OCI-LY7 (cell line): Measurements from ENCODE around the gene CORO7. TPM values are rescaled to one million over a fixed set of nuclear protein-coding genes. Genes with fewer than 3 reads are reported as not detected.

Experiments used
- BruUV-seq: library from RNA; stranded (reverse); fragments of 400-500 nt; replicated peaks from 2 replicates; lab custom pipeline; 2021; lab: Mats Ljungman, UMichigan
- CTCF ChIA-PET: fragments of 300-600 bp; sonication (Branson Sonifier 250); formaldehyde crosslinking; loops from one replicate; lab custom pipeline; 2022; ENCODE audit warnings: antibody characterized with exemption; ENCODE audit not compliant: unreplicated experiment; lab: Charles Lee
- POLR2A ChIA-PET: fragments of 300-600 bp; sonication (Branson Sonifier 250); formaldehyde crosslinking; loops from one replicate; lab custom pipeline; 2022; ENCODE audit warnings: antibody characterized with exemption; lab: Charles Lee
- DNase-seq: peaks from one replicate; pipeline ENCODE4 v3.0.0-alpha.2; 2015; ENCODE audit warnings: low spot score
- H2AFZ ChIP-seq: fragments of 200-600 bp; sonication (generic), shearing (Covaris generic); 2 replicates; pipeline ENCODE4 v1.6.1; 2014; ENCODE audit warnings: mild to moderate bottlenecking, antibody characterized with exemption, low read length, moderate library complexity
- H3K27ac ChIP-seq: fragments of 200-600 bp; sonication (generic); 2 replicates; pipeline ENCODE4 v1.5.1; 2014; ENCODE audit warnings: mixed run types, low read depth, mild to moderate bottlenecking, moderate library complexity, low read length, inconsistent platforms; ENCODE audit not compliant: poor library complexity, severe bottlenecking
- H3K36me3 ChIP-seq: fragments of 200-600 bp; sonication (generic); 2 replicates; pipeline ENCODE4 v1.6.1; 2014; ENCODE audit warnings: mild to moderate bottlenecking, antibody characterized with exemption, low read length, moderate library complexity, mixed read lengths; ENCODE audit not compliant: insufficient read depth
- H3K4me1 ChIP-seq: fragments of 200-600 bp; sonication (generic); 2 replicates; pipeline ENCODE4 v1.5.1; 2014; ENCODE audit warnings: mild to moderate bottlenecking, low read length; ENCODE audit not compliant: insufficient read depth, poor library complexity, severe bottlenecking
- H3K4me2 ChIP-seq: fragments of 200-600 bp; sonication (generic); 2 replicates; pipeline ENCODE4 v1.6.1; 2014; ENCODE audit warnings: mild to moderate bottlenecking, low read length
- H3K4me3 ChIP-seq: fragments of 200-600 bp; sonication (generic); 2 replicates; pipeline ENCODE4 v1.5.1; 2014; ENCODE audit warnings: mild to moderate bottlenecking, low read depth, low read length; ENCODE audit not compliant: poor library complexity, severe bottlenecking
- H3K79me2 ChIP-seq: fragments of 200-600 bp; sonication (generic); 2 replicates; pipeline ENCODE4 v1.6.1; 2016; ENCODE audit warnings: low read depth, mild to moderate bottlenecking, low read length, moderate library complexity, mixed read lengths; ENCODE audit not compliant: insufficient read depth
- H3K9me2 ChIP-seq: fragments of 200-600 bp; sonication (generic); 2 replicates; pipeline ENCODE4 v1.6.1; 2016; ENCODE audit warnings: mild to moderate bottlenecking, low read length, mixed read lengths; ENCODE audit not compliant: insufficient read depth
- H3K9me3 ChIP-seq: fragments of 200-600 bp; sonication (generic); 2 replicates; pipeline ENCODE4 v1.6.1; 2014; ENCODE audit warnings: mild to moderate bottlenecking, mixed run types, low read length, mixed read lengths
- H4K20me1 ChIP-seq: fragments of 200-600 bp; sonication (generic); 2 replicates; pipeline ENCODE4 v1.6.1; 2014; ENCODE audit warnings: mild to moderate bottlenecking, antibody characterized with exemption, low read length, moderate library complexity, mixed read lengths; ENCODE audit not compliant: insufficient read depth
- CTCF ChIP-seq: fragments of 200-600 bp; sonication (generic); conservative IDR thresholded peaks from 2 replicates; pipeline ENCODE4 v1.5.1; 2014; ENCODE audit warnings: mild to moderate bottlenecking, antibody characterized with exemption, low read length, moderate library complexity, mixed read lengths
- EZH2phosphoT487 ChIP-seq: fragments of 200-600 bp; sonication (generic); IDR thresholded peaks from 2 replicates; pipeline ENCODE4 v1.6.1; 2018; ENCODE audit warnings: low read depth, borderline replicate concordance, mild to moderate bottlenecking, mixed run types, antibody characterized with exemption, low read length, moderate library complexity, mixed read lengths
- intact Hi-C: fragments of 100-400 bp; cut with micrococcal nuclease; formaldehyde crosslinking; loops from one replicate; pipeline ENCODE4 v1.10.0; 2022; ENCODE audit not compliant: unreplicated experiment
- total RNA-seq, 2 experiments: library from RNA; depleted of rRNA in 1 of 2; stranded (reverse); fragments of >200 nt in 1 of 2; shearing (Covaris generic) in 1 of 2; gene quantifications; 2 replicates each; pipeline ENCODE4 v1.2.3, GENCODE V29; 2014 to 2022

Gene CORO7
- total RNA-seq, 2 experiments from 2014 or later = 77.2 to 112 TPM

- Histone ChIP-seq H3K4me2 (no peak overlapping the region), H3K4me1 (peaks cover 5% of the 10 kb centered on the region), H3K36me3 (no peaks in the 10 kb centered on the region), H2AFZ (no peak overlapping the region), H3K4me3 (no peak overlapping the region), H3K9me2 (no peaks in the 10 kb centered on the region), H3K79me2 (no peaks in the 10 kb centered on the region), H3K9me3 (no peaks in the 10 kb centered on the region), H3K27ac (no peak overlapping the region), H4K20me1 (no peaks in the 10 kb centered on the region)
- POLR2A ChIA-PET = no interaction called here
- no peak for DNase-seq
- TF ChIP-seq EZH2phosphoT487 (no peak), CTCF (no peak)
- intact Hi-C loops = no loop called here
- CTCF ChIA-PET = interaction anchor here (0.7 kb wide), 1 partner anchor 150 kb away, joined by 4 read pairs; no protein-coding TSS in a partner anchor
- no TSS peak for BruUV-seq
These were observed 94.9 kb downstream of the CORO7 start for GRCh38 chr16:4321286-4322120.

- no peaks in the 10 kb centered on the region for H3K9me3 ChIP-seq
- H4K20me1 ChIP-seq = no peaks in the 10 kb centered on the region
- BruUV-seq = no TSS peak
- CTCF ChIA-PET = no interaction called here
- no peak for DNase-seq
- no peak overlapping the region for H2AFZ ChIP-seq
- H3K9me2 ChIP-seq = no peaks in the 10 kb centered on the region
- intact Hi-C loops = no loop called here
- TF ChIP-seq CTCF = no peak
- no peak for TF ChIP-seq EZH2phosphoT487
- no peaks in the 10 kb centered on the region for H3K36me3 ChIP-seq
- no peaks in the 10 kb centered on the region for H3K79me2 ChIP-seq
- H3K4me3 ChIP-seq = no peak overlapping the region
- peaks cover 5% of the 10 kb centered on the region for H3K4me1 ChIP-seq
- POLR2A ChIA-PET = no interaction called here
- H3K27ac ChIP-seq = no peak overlapping the region
- no peak overlapping the region for H3K4me2 ChIP-seq
These were observed 95.7 kb downstream of the CORO7 start for GRCh38 chr16:4320571-4321137.
